HG03039 (cell line): ENCODE measurements around the gene TCAP.

Experiments
- ATAC-seq: cut with Tn5 transposase; IDR thresholded peaks from one replicate; pipeline ENCODE4 v1.9.1; 2021; ENCODE audit warnings: mild to moderate bottlenecking, moderate library complexity; ENCODE audit not compliant: unreplicated experiment

Gene TCAP

DNA sequence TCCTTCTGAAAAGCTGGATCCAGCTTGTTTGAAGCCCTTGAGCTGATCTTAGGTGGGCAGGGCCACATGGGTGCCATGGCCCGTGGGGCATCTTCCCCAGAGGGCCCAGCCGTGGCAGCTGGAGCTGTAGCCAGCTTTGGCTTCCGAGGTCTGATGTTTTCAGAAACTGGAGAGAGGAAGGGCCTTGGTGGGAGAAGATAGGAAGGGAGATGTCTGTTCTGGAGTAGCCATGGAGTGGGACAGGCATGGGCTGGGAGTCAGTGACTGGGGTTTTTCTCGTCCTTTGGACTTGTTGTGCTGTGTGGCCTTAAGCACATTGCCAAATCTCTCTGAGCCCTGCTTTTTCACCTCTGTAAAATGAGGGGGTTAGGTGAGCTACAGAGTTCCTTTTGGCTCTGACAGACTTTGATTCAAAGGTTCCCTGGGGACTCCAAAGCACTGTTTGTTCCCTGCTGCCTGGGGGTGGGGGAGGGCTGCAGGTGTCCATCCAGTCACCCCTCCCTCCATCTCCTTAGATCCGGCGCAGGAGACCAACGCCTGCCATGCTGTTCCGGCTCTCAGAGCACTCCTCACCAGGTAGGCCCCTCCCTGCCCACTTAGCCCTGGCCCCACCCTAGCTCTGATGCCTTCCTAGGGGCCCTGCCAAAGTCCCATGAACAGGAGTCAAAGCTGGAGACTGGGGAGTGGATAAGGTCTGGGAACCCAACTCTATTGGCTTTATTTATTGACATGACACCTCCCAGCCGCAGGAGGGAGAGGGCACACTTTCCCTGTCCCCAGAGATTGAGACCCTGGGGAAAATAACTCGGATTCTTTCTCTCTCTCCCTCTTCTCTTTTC is 36.3 kb upstream of the TCAP start:
- ATAC-seq, result no peak

DNA sequence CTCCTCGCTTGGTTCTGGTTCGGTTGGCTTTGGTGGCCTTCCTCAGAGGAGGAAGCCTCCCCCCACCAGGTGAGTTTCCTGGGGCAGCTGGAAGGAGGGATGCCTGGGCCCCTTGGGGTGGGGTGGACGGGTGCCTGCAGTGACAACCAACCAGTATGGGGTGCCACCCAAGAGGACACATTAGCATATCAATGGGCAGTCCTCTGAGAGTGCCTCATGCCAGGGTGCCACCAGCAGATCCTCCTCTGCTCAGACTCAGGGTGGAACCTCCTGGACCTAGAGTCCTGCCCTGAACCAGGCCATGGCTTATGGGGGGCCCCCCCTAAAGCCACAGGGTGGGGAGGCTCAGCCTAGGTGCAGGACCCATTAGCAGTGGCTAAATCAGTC is 35.7 kb upstream of the TCAP start:
- ATAC-seq, result no peak

DNA sequence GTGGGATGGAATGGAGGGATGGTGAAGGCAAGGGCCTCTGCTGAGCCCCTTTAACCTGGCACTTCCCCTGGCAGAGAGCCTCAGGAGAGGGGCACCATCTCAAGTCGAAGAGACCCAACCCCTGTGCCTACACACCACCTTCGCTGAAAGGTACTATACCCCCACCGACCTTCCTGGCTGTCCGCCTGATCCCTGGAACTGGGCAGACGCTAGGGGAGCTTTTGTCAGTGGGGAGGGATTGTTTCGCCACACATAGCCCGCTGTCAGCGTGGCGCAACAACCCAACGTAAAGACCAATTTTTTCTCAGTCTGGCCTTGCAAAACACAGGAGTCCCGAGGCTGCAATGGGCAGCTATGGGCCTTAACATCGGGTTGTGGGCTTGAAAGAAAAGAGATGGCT is 35.3 kb upstream of the TCAP start:
- no peak for ATAC-seq

DNA sequence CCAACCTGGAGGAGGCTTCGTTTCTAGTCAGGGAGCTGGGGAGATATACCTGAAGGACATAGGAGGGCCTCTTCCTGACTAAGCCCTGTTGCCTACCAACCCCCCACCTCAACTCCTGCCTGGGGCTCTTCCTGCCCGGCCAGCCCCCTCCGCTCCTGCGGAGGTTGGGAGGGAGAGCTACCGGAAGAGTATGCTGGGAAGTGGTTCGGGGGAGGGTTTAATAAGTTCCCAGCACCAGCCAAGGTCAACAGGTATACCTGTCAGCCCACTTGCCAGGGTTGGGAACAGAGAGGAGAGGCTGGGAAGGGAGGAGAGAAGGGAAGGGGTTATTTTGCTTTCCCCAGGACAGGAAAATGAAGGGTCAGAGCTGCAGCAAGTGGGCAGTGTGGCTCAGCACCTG is 33.7 kb upstream of the TCAP start:
- ATAC-seq, result no peak

DNA sequence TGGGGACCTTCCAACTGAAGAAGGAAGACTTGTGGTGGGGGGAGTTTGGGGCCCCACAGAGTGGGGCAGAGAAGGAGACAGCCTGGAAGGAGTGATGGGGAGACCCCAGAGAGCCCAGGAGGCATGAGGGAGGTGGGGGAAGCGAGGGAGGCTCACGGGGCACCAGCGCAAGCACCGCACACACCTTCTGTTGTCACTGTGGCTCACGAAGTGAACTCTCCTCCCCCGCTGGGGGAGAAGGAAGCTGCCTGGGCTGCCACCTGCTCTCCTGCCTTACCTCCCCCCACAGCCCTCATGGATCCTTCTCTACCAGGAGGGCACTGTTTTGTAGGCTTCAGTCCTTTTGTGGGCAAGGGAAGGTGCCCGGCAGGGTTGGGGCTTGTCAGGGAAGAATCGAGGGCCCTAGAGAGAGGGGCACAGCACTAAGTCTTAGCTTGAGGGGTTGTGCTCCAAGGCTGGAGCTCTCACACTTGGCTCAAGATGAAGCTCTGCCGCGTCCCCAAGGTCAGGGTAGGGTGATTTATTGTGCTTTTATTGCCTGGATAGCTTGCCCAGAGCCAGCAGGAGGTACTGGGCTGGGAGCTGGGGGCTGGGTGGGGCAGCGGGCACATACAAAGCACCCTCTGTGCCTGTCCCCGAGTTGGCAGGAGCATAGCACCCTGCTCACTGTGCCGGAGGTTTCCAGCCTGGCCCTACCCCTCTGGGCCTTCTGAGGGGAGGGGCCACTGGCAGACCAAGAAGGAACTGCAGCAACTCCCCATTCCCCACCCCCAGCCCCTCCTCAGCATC is 32.8 kb upstream of the TCAP start:
- no peak for ATAC-seq

DNA sequence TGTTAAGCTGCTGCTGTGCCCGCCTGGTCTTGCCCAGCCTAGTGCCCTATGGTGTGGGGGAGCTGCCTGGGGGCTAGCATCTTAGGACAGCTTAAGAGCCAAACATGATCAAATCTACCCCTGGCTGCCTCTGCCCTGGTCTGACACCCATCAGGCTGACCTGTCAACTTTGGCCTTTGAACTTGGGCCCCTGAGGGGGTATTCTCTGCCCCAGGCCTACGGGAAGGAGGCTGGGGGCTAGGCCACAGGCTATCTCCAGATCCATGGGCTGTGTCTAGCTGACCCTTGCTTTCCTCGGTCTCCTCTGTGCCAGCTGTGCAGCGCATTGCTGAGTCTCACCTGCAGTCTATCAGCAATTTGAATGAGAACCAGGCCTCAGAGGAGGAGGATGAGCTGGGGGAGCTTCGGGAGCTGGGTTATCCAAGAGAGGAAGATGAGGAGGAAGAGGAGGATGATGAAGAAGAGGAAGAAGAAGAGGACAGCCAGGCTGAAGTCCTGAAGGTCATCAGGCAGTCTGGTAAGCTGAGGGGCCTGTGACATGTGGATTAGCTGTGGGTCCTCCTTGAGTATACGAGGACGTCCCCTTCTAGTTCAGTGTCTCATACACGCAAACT is 31.5 kb upstream of the TCAP start:
- ATAC-seq, result no peak

DNA sequence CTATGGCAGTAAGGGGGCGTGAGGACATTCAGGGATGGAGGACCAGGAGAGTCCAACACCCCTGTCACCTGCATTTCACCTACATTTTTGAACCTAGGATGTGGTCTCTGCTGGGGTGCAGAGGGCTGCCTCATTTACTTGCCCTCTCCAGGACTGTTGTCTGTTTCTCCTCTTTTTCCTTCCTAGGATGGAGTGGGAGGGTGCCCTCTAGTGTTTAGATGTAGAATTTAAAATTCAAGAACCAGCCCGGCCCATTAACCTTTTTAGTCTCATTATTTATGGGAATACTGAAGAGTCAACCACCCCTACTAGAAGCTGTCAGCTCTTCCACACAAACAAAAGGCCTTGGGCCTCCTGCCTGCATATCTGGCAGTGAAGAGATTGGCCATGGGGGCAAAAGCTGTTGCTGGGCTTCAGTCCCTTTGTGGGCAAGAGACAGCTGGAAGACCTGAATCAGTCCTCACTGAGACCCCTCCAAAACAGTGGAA is 30.7 kb upstream of the TCAP start:
- no peak for ATAC-seq

DNA sequence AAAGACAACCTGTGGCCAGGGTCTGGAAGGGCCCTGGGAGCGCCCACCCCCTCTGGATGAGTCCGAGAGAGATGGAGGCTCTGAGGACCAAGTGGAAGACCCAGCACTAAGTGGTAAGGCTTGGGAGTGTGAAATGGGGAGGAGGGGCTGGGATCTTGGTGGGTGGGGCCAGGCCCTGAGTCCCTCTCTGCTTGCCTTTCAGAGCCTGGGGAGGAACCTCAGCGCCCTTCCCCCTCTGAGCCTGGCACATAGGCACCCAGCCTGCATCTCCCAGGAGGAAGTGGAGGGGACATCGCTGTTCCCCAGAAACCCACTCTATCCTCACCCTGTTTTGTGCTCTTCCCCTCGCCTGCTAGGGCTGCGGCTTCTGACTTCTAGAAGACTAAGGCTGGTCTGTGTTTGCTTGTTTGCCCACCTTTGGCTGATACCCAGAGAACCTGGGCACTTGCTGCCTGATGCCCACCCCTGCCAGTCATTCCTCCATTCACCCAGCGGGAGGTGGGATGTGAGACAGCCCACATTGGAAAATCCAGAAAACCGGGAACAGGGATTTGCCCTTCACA is 29.5 kb upstream of the TCAP start:
- no peak for ATAC-seq

DNA sequence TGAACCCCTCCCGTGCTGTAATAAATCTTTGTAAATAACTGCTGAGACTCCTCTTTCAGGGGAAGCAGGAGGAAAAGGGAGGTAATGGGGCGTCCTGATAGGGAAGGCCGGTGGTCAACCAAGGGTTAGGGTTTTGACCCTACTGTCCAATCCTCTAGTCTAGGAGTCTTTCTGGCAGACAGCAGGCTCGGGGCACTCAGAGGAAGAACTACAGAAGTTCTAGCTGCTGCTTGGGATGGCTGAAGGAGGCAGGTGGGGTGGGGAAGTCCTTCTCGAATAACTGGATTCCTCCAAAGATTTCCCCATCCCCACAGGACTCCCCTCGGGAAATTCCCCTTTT is 28.6 kb upstream of the TCAP start:
- ATAC-seq, result no peak

DNA sequence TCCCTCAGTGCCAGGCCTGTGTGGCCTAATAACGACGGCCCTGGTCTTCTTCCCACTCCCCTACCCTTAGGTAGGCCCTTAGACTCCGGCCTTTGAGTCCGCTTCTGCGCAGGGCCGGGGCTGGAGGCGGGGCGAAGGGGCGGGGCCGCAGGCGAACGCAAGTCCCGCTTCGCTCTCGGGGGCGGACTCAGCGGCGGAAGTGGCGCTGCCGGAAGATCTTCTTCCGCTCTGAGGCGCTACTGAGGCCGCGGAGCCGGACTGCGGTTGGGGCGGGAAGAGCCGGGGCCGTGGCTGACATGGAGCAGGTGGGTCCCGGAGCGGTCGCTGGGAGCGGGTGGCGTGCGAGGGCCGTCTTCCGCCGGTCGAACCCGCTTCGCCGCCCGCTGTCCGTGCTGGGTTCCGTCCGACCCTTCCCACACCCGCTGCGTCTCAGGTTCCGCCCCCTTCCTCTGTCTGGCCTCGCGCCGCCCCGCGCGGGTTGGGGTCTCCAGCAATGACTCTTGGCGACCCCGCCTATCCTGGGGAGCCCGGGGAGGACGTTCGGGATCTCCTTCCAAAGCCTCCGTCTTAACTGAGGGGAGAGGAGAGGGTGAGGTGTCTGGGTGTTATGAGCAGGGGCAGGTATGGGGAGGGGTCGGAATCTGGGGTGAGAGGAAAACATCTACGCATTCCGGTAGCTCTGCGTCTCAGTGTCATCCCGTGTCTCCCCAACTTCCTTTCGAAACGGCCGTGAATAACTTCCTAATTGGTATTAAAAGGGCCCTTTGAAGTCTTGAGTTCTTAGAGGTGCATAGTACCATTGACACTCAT is 28.0 kb upstream of the TCAP start, which contains the start of gene STARD3:
Gene STARD3 (plus strand): TSS at position 218 of the 810 bp plus-strand sequence. CDS start 16,388 bp downstream, outside the sequence.
- ATAC-seq, result peak; percentile 55

DNA sequence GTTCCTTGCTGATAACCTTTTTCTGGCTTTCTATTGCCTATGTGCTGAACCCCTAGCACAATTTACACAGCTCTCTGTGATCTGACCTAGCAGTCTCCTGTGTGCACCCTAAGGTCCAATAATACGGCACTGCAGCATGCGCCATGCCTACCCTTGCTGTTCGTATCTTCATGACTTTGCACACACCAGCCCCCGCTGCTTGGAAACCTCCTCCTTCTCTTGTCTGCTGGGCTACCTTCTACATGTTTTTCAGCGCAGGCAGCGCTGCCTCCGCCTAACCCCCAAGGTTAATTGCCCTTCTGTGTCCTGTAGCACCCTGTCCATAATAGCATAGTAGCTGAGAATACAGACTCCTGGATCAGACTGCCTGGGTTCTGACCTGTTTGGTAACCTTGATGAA is 26.8 kb upstream of the TCAP start:
- ATAC-seq, result no peak

DNA sequence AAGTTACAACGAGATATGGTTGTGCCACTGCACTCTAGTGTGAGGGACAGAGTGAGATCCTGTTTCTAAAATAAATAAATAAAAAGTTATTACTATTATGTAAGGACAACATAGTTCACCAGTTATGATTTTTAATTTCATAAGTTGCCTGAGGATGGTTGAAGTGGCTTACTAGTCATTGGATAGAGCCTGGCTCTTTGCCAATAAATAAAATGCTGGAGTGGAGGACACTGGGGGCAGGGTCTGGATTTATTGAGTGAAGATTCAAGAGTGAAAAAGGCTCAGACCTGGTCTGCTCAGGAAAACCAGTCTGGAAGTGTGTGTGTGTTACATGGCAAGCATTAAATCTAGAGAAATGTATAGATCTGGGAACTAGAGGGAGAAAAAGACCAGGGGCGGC is 26.1 kb upstream of the TCAP start:
- ATAC-seq, result no peak

DNA sequence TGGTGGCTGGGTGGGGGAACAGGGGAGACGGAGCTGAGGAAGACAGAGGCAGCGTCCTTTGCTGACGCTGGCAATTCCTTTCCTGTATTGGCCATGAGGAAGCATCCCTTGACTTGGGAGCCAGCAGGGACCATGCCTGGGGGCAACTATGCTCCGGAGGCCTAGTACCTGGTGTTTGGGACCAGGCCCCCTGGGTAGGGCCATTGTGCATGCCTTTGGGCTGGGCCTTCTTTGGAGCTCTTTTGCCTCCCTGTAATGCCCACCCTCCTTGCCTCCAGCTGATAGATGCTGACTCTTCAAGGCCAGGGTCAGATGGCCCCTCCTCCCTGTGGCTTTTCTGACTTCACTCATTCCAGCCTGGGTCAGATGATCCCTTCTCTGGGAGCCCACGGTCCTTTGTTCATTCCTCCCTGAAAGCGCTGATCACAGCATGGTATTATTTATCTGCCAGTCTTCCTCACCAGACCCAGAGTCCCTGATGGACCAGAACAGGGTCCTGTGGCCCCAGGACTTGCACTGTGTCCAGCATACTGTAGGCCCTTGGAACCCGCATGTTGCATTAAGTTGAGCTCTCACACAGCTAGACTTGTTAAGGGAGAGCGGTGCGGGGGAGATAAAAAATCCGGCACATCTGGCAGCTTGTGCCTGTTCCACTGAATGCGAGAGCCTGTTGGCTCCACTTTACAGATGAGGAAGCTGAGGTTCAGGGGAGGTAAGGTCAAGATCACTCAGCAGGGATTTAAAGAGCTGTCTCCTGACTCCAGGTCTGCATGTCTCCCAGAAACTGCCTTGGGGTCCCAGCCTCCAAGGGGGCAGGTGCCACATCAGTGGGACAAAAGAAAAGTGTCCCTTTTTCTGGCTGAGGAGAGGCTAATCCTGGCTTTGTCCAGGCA is 25.3 kb upstream of the TCAP start:
- ATAC-seq, result no peak

DNA sequence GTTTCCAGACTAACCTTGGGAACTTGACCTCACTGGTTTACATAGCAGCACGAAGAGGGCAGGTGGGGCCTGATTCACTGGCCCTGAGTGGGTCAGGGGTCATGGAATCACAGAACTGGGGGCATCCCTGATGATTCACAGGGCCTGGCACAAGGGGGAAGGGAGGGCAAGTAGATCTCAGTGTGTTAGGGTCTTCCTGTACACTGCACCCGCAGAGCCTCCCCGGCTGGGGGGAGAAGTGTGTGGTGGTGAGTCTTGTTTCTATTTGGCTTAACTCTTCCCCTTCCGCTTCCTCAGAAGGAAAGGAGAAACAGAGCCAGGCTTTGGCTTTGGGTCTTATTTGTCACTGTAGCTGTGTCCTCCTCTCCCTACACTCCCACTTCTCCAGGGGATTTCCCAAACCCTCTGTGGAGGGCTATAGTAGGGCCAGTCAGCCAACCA is 24.5 kb upstream of the TCAP start:
- ATAC-seq, result no peak

DNA sequence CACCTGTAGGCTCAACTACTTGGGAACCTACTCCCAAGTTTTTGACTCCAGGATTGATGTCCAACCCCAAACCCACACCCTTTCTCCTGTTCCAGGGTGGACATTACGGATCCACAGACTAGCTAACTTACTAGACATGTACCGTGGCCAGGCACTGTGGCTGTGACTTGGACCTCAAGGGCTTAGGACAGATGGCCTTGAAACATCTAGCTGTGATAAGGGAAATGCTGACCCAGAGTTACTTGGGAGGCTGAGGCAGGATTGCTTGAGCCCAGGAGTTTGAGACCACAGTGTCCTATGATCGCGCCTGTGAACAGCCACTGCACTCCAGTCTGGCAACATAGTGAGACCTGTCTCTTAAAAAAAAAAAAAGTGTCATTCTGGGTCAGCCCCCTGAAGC is 24.1 kb upstream of the TCAP start:
- no peak for ATAC-seq

DNA sequence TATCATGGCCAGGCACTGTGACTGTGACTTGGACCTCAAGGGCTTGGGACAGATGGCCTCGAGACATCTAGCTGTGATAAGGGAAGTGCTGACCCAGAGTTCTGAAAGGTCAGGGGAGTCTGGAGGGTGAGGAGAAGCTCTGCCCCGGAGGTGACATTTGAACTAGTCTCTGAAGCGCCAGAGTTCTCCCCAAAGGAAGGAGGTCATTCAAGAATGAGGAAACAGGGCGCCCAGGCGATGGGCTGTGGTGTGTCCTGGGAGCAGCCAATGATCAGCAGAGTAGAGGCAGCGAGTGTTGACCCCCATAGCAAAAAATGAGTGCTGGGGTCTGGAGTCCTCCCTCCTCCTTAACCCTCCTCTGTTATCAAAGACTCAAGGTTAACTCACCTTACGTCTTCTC is 23.3 kb upstream of the TCAP start:
- no peak for ATAC-seq

DNA sequence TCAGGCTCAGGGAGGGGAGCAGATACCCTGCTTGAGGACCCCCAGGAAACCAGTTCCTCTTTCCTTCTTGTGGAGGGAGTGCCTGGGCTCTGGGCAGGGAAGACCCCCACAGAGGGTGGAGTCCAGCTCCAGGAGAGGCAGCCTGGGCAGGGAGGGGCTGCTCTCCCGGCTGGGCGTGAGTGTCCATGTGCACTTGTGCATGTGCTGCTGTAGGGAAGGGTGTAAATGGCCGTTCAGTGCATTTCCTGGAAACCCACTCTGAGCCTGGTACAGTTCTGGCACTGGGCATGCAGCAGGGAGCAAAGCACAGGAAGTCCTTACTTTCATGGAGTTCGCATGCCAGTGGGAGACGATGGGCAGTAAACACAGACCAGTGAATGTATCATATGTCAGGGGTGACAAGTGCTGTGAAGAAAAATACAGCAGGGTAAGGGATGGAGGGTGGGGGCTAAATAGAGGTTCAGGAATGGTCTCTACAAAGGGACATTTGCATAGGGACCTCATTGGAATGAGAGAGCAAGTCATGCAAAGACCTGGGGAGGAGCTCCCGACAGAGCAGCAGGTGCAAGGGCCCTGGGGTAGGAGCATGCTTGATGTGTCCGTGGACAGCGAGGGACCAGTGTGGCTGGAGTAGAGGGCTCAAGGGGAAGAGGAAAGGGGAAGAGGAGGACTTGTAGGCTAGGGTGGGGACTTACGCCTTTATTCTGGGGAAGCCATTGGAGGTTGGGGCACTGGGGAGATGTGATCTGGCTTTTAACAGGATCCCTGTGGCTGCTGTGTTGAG is 22.7 kb upstream of the TCAP start:
- ATAC-seq, result no peak

DNA sequence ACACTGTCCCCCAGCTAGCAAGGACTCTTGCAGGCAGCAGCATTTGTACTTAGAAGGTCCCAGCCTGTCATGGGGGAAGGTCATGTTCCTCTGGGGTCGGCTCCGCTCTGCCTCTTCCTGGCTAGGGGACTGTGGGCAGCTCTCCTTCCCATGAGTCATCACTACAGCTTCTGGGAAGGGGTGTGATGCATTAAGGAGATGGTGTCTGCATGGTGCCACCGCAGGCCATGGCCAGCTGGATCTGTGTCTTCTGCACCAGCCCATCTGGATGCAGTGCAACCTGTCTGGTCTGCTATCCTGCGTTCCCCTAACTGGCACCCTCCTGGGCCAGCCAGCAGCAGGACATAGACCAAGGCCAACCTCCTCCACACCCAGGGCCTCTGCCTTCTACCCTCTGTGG is 21.9 kb upstream of the TCAP start:
- ATAC-seq, result no peak

DNA sequence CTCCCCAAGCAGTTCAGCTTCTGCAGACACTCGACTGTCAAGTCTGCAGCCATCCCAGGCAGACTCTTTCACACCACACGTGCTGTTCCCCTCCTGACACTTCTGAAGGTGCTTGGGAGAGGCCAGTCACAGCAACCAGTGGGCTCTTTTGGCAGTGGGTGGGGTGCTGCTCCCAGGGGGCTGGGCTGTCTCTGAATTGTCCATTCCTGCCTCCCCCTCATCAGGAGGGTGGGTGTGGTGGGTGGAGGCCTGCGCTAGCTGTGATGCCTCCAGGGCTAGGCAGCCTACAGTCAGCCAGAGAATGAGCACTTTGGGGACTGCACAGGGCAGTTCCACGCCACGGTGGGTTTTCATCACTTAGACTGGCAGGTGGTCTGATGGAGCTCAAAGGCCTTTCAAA is 17.9 kb upstream of the TCAP start:
- no peak for ATAC-seq
